Urinary bladder (tissue), 4 donors: ENCODE measurements around the gene YARS1. TPM values are rescaled to one million over a fixed set of nuclear protein-coding genes. Genes with fewer than 3 reads are reported as not detected.

Experiments used
- DNase-seq: peaks from one replicate; pipeline ENCODE4 v3.0.0-alpha.2; 2015; ENCODE audit errors: extremely low spot score
- H3K27ac ChIP-seq: one replicate; pipeline ENCODE4 v1.5.1; 2013; ENCODE audit warnings: low read depth, mild to moderate bottlenecking, moderate library complexity
- H3K36me3 ChIP-seq: one replicate; pipeline ENCODE4 v1.6.1; 2013; ENCODE audit warnings: mild to moderate bottlenecking, moderate library complexity; ENCODE audit not compliant: insufficient read depth
- H3K4me1 ChIP-seq: one replicate; pipeline ENCODE4 v1.6.1; 2013; ENCODE audit warnings: mild to moderate bottlenecking, moderate library complexity; ENCODE audit not compliant: insufficient read depth
- H3K4me3 ChIP-seq: one replicate; pipeline ENCODE4 v1.5.1; 2013; ENCODE audit warnings: low read depth, low read length
- WGBS: extraction: QIAGEN DNeasy Blood & Tissue Kit; methylation state at CpG from one replicate; pipeline ENCODE4 v1.1.7; 2013; 5-methylcytosine and 5-hydroxymethylcytosine counted together
- polyA plus RNA-seq: library from polyadenylated mRNA; stranded (reverse); fragments of 200-250 nt; gene quantifications from one replicate; pipeline ENCODE4 v1.2.3, GENCODE V29; 2013
- total RNA-seq: library from RNA; depleted of rRNA; stranded (reverse); fragments of >200 nt; gene quantifications from one replicate; pipeline ENCODE4 v1.2.3, GENCODE V29; 2014
- donor health status: healthy with polysubstance abuse.
- donor health status: healthy.

Gene YARS1
- total and polyA plus RNA-seq, 2 donors = 33.4 to 39.8 TPM

- DNase-seq = no peak
- H3K27ac ChIP-seq = no peak overlapping the region
- H3K4me1 ChIP-seq = no peaks in the 10 kb centered on the region
- 87% methylated on average over 1 of the region's 1 CpG for WGBS
- no peak overlapping the region for H3K4me3 ChIP-seq
- peaks cover 5% of the 10 kb centered on the region for H3K36me3 ChIP-seq
Observed at GRCh38 chr1:32831878-32832277, 14.7 kb upstream of the YARS1 start.

DNA sequence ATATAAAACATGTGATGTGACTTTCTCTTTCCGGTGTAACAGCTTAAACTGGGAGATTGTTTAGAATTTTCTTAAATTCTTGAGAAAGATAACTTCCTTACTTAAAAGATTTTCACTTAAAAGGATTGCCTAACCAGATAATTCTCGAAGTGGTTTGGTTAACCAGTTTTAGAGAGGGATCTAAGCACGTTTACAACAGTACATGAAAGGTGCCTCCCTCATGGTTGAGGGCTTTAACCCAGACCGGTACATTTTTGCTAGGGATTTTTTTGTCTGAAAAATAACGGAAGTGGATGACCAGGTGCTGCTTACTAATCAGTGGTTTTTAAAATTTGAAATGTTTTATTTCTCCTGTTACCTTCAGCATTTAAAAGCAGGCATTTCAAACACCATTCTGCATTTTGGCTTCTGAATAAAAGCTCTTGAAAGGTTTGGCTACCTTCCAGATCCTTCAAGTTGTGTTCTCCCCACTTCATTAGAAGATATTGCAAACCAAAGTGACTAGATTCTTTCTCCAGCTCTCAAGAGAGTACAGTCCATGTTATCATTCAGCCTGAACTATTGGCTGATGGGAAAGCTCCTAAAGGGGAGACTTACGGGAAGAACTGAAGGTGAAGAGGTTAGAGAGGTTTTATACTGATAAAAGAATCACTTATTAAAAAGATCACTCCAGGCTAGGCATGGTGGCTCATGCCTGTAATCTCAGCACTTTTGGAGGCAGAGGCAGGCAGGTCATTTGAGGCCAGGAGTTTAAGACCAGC, 13.1 kb upstream of the YARS1 start:
- no peak overlapping the region for H3K4me3 ChIP-seq
- no peak for DNase-seq
- WGBS = 86% methylated on average over 6 of the region's 6 CpGs
- no peaks in the 10 kb centered on the region for H3K4me1 ChIP-seq
- H3K27ac ChIP-seq = no peak overlapping the region
- peaks cover 10% of the 10 kb centered on the region for H3K36me3 ChIP-seq

- WGBS = 91% methylated on average over 7 of the region's 7 CpGs
- Histone ChIP-seq H3K4me3 (no peak overlapping the region), H3K27ac (no peak overlapping the region), H3K36me3 (peaks cover 10% of the 10 kb centered on the region), H3K4me1 (no peaks in the 10 kb centered on the region)
- no peak for DNase-seq
Observed at GRCh38 chr1:32828341-32828740, 11.2 kb upstream of the YARS1 start.

DNA sequence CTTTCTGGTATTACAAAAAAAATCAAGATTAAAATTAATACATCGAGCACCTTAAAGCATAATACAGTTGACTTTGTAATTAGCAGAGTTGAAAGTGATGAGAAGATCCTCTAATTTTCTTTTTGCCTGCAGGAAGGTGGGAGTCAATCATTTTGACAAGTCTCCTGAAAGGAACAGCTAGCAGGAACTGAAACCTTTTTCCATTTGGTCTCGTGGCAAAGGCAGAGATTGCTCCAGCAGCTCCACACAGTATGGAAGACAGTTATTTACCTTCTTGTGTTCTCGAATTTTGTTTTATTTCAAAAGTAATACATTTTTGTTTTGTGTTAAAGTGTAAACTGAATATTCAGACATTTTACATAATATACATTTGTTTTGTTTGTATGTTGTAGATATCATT, 8.0 kb upstream of the YARS1 start:
- WGBS = 88% methylated on average over 3 of the region's 3 CpGs
- H3K36me3 ChIP-seq = peaks cover 8% of the 10 kb centered on the region
- DNase-seq = no peak

DNA sequence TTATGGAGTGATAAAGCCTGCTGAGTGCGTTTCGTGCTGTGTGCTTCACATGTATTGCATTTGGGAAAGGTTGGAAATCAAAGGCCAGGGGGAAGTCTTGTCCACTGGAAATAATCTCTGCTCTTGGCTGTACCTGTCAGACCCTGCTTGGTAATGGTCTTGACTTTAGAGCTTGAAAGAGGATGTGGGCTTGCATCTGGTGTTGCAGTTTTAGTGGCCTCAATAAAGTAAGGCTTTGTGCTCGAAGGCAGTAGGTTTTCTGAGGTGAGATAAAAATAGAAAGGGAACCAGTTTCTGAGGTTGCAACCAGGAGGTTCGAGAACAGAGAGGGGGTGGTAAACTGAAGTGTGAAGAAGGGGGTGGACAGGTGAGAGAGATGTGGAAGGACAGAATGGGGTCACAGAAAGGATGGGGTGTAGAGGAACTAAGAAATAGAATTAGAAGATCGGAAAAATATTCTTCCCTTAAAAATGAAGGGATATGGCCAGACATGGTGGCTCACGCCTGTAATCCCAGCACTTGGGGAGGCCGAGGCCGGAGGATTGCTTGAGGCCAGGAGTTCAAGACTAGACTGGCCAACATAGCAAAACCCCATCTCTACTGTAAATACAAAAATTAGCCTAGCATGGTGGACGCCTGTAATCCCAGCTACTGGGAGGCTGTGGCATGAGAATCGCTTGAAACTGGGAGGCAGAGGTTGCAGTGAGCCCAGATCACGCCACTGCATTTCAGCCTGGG, 1.8 kb upstream of the YARS1 start:
- no peak overlapping the region for H3K4me3 ChIP-seq
- WGBS = 68% methylated on average over 11 of the region's 11 CpGs
- no peak overlapping the region for H3K27ac ChIP-seq
- H3K4me1 ChIP-seq = no peaks in the 10 kb centered on the region
- no peaks in the 10 kb centered on the region for H3K36me3 ChIP-seq
- DNase-seq = no peak

More for the DNA sequence above, 8.0 kb upstream of the YARS1 start:
- Histone ChIP-seq H3K4me3 (no peak overlapping the region), H3K4me1 (no peaks in the 10 kb centered on the region), H3K27ac (no peak overlapping the region)

DNA sequence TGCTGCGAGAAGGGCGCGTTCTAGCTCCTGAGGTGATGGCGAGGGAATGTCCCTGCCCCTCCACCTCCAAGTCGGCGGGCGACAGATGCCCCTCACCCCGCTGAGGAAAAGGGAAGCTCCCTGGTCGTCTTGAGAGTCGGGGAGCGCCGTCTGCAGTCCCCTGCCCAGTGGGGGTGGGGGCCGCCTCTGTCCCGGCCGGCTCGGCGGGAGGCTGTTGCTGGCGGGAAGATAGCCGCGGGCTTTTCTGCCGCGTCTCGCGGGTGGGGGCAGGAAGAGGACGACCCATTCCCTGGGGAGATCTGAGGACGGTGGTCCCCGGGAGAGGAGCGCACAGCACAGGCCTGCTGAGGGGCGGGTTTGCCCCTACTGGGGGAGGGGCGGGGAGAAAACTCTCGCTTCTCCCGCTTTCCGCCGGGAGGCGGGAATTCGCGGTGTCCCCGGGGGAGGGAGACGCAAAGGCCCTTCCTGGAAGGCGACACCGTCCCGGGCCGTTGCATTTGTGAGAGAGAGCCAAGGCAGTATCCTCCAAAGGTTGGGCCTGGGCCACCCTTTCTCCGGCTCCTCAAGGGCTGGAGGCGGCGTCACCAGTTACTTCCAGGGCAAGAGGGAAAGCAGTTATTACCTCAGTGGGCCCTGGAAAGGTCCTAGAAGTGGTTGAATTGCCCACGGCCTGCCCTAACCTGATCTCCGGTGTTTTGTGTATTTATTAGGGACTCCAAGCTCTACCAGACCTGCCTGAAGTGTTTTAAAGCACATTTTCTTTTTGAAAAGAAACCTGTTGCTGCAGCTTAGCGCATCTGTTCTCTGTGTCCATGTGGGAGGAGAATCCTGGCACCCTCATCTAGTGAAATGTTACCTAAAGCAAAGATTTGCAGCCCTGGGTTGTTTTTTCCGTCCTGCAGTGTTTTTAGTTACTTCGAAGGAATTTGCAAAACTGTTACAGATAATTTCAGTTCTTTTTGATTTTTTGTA, 943 bp upstream of the YARS1 start:
- H3K27ac ChIP-seq = peak overlapping the region; percentile 92
- H3K36me3 ChIP-seq = no peaks in the 10 kb centered on the region
- 1% methylated on average over 51 of the region's 51 CpGs for WGBS
- H3K4me1 ChIP-seq = no peaks in the 10 kb centered on the region
- H3K4me3 ChIP-seq = peak overlapping the region; percentile 64
- peak; percentile 18 for DNase-seq

DNA sequence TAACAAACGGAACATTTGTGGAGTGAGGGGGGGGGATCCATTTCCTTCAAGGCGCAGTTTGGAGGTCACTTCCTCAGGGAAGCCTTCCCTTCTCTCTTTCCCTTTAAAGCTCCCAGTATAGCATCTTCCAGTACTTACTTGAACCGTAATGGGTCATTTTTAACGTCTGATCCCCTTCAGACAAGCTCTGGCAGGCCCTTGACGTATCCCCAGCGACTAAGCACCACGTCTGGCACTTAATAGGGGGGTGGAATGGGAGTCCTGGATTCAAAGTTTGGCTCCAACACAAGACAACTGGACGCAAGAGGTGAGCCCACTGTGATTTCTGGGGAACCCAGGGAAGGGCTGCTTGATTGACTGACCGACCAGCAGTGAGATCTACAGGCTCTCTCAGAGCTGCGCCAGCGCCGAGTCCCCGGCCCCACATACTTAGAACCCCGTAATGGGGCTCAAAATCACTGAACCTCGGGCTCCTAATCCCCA, 441 bp downstream of the YARS1 start:
- Histone ChIP-seq H3K4me3 (peak overlapping the region; percentile 64), H3K36me3 (no peaks in the 10 kb centered on the region), H3K27ac (peak overlapping the region; percentile 83), H3K4me1 (no peaks in the 10 kb centered on the region)
- no peak for DNase-seq
- under 1% methylated on average over 15 of the region's 15 CpGs for WGBS

DNA sequence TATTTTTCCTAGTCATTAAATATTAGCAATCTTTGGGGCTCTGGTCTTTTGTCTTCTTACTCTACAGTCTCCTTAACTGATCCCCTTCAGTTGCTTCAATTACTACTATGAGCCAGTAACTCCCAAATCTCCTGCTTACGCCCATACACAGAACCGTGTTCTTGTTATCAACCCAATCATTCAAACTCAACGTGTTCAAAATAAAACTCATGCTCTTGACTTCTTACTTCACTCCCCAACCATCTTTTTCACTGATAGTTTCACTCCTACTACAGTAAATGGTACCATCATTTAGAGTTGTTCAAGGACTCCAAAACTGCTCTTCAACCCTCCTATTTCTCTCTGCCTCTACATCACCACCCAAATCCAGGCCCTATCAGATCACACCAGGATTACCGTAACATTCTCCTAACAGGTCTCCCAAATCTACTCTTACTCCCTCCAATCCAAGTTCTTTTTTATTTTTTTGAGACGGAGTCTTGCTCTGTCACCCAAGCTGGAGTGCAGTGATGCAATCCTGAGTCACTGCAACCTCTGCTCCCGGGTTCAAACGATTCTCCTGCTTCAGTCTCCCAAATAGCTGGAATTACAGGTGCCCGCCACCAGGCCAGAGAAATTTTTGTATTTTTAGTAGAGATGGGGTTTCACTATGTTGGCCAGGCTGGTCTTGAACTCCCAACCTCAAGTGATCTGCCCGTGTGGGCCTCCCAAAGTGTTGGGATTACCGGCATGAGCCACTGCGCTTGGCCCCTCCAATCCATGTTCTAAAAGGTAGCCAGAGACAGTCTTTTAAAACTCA, 3.0 kb downstream of the YARS1 start:
- WGBS = 82% methylated on average over 11 of the region's 11 CpGs
- no peak overlapping the region for H3K4me3 ChIP-seq
- no peak overlapping the region for H3K27ac ChIP-seq
- H3K4me1 ChIP-seq = no peaks in the 10 kb centered on the region
- no peak for DNase-seq
- H3K36me3 ChIP-seq = no peaks in the 10 kb centered on the region

- DNase-seq = no peak
- H3K4me3 ChIP-seq = no peak overlapping the region
- no peaks in the 10 kb centered on the region for H3K4me1 ChIP-seq
- WGBS = 87% methylated on average over 3 of the region's 3 CpGs
- no peak overlapping the region for H3K27ac ChIP-seq
- no peaks in the 10 kb centered on the region for H3K36me3 ChIP-seq
Observed at GRCh38 chr1:32811917-32812316, 5.2 kb downstream of the YARS1 start.

DNA sequence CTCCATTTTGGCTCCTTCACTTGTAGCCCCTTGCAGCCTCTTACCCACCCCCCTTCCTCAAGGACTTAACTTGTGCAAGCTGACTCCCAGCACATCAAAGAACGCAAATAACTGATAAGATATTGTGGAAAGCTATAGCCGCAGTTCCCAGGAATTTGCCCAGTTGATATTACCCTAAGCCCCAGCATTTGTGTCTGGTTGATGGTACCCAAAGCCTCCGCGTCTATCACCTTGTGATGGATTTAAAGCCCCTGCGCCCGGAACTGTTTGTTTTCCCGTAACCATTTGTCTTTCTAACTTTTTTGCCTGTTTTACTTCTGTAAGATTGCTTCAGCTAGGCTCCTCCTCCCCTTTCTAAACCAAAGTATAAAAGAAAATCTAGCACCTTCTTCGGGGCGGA, 5.9 kb downstream of the YARS1 start:
- no peak for DNase-seq
- H3K4me1 ChIP-seq = no peaks in the 10 kb centered on the region
- no peaks in the 10 kb centered on the region for H3K36me3 ChIP-seq
- no peak overlapping the region for H3K4me3 ChIP-seq
- H3K27ac ChIP-seq = no peak overlapping the region
- WGBS = 60% methylated on average over 9 of the region's 9 CpGs

DNA sequence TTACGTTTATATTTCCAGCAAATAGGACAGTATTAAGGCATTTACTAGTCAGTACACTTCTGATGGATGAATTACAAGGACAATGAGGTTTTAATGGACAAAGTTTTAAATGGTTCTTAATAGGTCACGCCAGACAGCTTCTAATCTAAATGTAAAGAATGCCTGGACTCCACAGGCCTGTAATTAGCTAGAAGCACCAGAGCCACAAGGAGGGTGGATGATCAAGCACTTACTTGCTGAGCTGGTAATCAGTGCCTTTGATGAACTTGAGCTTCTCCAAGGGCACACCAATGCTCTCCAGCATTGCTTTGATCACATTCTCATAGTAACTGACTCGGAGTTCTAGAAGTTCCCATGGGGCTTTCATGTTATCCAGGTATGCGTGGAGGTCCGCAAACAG, 6.8 kb downstream of the YARS1 start:
- DNase-seq = no peak
- no peak overlapping the region for H3K27ac ChIP-seq
- no peak overlapping the region for H3K4me3 ChIP-seq
- no peaks in the 10 kb centered on the region for H3K36me3 ChIP-seq
- H3K4me1 ChIP-seq = no peaks in the 10 kb centered on the region
- WGBS = 89% methylated on average over 5 of the region's 5 CpGs

DNA sequence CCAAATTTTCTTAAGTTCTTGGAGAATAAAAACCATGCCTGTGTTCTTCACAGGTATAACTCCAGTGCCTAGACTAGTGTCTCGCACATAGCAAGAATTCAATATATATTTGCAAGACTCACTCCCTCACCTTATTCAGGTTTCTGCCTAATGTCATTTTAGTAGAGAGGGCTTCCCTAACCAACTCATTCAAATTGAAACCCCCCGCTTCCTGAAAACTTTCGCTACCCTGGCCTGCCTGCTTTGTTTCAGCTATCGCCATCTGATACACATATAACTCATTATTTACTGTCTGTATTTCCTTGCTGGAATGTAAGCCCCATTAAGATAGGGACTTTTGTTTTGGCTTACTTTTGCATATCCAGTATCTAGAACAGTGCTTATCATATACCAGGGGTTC, 8.6 kb downstream of the YARS1 start:
- WGBS = 91% methylated on average over 4 of the region's 4 CpGs
- no peak for DNase-seq
- H3K36me3 ChIP-seq = no peaks in the 10 kb centered on the region
- H3K4me3 ChIP-seq = no peak overlapping the region
- H3K27ac ChIP-seq = no peak overlapping the region
- H3K4me1 ChIP-seq = no peaks in the 10 kb centered on the region
